H1 (cell line): ENCODE measurements around the gene EFCAB8. TPM values are rescaled to one million over a fixed set of nuclear protein-coding genes. Genes with fewer than 3 reads are reported as not detected.

Experiments
- GTF2F1 ChIP-seq: IDR thresholded peaks from 2 replicates; pipeline ENCODE4 v1.6.1; 2012; ENCODE audit warnings: low read depth, low read length, improper control_type of control experiment, borderline replicate concordance
- SAP30 ChIP-seq: fragments of 300-600 bp; sonication (generic); IDR thresholded peaks from 2 replicates; pipeline ENCODE4 v1.7.1; 2012; ENCODE audit warnings: low read length, moderate library complexity, mild to moderate bottlenecking, inconsistent platforms; ENCODE audit not compliant: insufficient read depth, insufficient replicate concordance
- TAF7 ChIP-seq: optimal IDR thresholded peaks from 2 replicates; pipeline ENCODE3; 2011; ENCODE audit warnings: low read depth, mild to moderate bottlenecking, inconsistent platforms, low read length, moderate library complexity, borderline replicate concordance
- polyA plus RNA-seq, 7 experiments: library from polyadenylated mRNA; depleted of rRNA in 3 of 7; stranded (reverse) in 5 of 7; unstranded in 2 of 7; fragments of >200 nt in 5 of 7; fragments of 200-250 nt in 2 of 7; gene quantifications; 1 replicate in 5 of 7; 2 replicates in 1 of 7; 4 replicates in 1 of 7; pipeline versions ENCODE4 v1.2.1 to v1.2.3, GENCODE V29; 2011 to 2013; ENCODE audit warnings: missing spikeins in 2 of 7, mixed read lengths in 2 of 7
- total RNA-seq: library from RNA; stranded (reverse); fragmentation: NEBNext Ultra II Directional; extraction: Animal tissue kit (Norgen Biotek cat#: 25700); gene quantifications from 2 replicates; pipeline ENCODE4 v1.2.1, GENCODE V29; 2021

Gene EFCAB8
- total and polyA plus RNA-seq, 2 of the 8 experiments (the other 6 are each of a cell fraction or from before 2014, with no cell fraction given): 0.06 to 0.20 TPM

DNA sequence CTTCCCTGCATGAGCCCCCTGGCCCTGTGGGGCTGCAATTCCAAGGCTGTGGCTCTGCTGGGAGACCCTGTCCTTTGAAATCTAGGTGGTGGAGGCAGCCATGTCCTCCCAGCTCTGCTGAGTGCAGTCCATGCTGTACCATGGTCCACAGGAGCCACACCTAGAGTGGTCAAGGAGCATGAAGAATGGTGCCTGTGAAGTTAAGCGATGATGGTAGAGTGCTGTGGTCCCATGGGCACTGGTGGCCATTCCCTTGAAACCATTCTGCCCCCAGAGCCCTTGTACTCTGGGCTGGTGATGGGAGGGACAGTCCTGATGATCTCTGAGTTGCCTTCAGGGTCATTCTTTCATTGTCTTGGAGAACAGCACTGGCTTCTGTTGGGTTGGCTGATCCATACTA, 55.3 kb downstream of the EFCAB8 start (continued):
- TF ChIP-seq SAP30: no peak
- no peak for TF ChIP-seq TAF7
- no peak for TF ChIP-seq GTF2F1
